ENCODE results near the gene C12orf75.

C12orf75 gene

DNA sequence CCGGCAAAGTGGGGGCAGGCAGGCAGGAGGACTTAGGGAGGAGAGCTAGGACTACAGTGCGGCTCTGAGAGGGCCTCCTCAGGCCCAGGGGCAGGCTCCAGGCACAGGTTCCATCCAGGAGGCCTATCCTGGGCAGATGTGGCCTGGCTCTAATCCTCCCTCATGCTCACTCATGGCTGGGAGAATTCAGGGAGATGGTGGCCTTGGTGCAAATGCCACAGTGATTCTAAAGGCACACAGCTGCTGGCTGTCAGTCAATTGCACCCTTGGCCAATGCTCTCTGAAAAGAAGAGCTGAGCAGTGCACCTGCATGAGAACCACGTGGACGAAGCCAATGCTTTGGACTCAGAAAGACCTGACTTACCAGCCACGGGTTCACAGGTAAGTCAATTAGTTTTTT lies 89.6 kb downstream of the C12orf75 start:
- no peak for DNase-seq

DNA sequence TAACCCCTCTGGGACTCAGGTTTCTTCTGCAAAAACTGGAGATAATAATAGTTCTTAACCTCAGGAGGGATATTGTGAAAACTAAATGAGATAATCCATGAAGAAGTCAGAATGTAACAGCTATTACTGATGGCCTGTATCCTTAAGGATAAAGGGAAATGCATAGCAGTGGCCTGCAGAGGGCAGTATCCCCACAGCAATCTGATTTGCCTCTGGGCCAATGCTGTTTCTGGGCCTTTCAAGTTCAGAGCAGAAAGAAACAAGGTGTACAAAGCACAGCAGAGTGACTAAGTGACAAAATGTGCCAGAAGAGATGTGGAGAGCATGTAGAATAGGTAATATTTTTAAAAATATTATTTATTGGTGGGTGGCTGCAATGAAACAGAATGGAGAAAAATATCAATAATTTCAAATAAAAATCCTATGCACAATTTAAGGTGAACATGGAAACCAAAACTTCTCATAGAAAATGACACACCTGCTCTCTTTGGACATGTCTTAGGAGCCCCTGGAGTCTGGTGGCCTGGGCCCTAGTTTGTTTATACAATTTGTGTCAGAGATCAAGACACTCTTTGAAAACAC lies 90.3 kb downstream of the C12orf75 start:
- peak; percentile 71 for DNase-seq

Measured in activated CD4-positive, alpha-beta T cell treated with anti-CD3 and anti-CD28 coated beads, Interleukin-10, Interleukin-2, amounts not matched to agents 100 ng/mL and 50 ng/mL, durations not matched to agents 16 hours and 8 hours (primary cell).